HepG2 (cell line): ENCODE measurements around the gene HOXA1. TPM values are rescaled to one million over a fixed set of nuclear protein-coding genes. Genes with fewer than 3 reads are reported as not detected.

Experiments
- ARNT2 ChIP-seq: sonication (generic); formaldehyde crosslinking; IDR thresholded peaks from 2 replicates; pipeline ENCODE4 v1.8.0; 2022; ENCODE audit warnings: mild to moderate bottlenecking, low read depth, missing genetic modification reagents, moderate library complexity
- KDM5A ChIP-seq: fragments of 200-600 bp; sonication (generic); IDR thresholded peaks from 2 replicates; pipeline ENCODE4 v1.7.0; 2018; ENCODE audit warnings: antibody characterized with exemption, mild to moderate bottlenecking, low read length, borderline replicate concordance
- MXD4 ChIP-seq: IDR thresholded peaks from 2 replicates; pipeline ENCODE4 v1.6.1; 2016; ENCODE audit warnings: mild to moderate bottlenecking, missing biosample characterization, missing genetic modification reagents
- NR2C2 ChIP-seq: sonication (generic); formaldehyde crosslinking; IDR thresholded peaks from 2 replicates; pipeline ENCODE4 v1.4.0; 2020; ENCODE audit warnings: missing genetic modification reagents, mild to moderate bottlenecking, moderate library complexity, borderline replicate concordance
- RBFOX2 ChIP-seq: fragments of 200-400 bp; formaldehyde crosslinking; IDR thresholded peaks from 2 replicates; pipeline ENCODE4 v1.6.1; 2017; ENCODE audit warnings: low read depth, mild to moderate bottlenecking, low read length
- SNAPC5 ChIP-seq: sonication (generic); formaldehyde crosslinking; IDR thresholded peaks from 2 replicates; pipeline ENCODE4 v1.8.1; 2023; ENCODE audit warnings: mild to moderate bottlenecking, missing genetic modification reagents, borderline replicate concordance
- USF2 ChIP-seq, 2 experiments: sonication (generic) in 1 of 2; formaldehyde crosslinking in 1 of 2; IDR thresholded peaks; 2 replicates each; pipeline versions ENCODE4 v1.5.1 to v1.6.1; 2011 to 2020; ENCODE audit warnings: borderline replicate concordance in 1 of 2, low read depth in 1 of 2, low read length in 1 of 2, mild to moderate bottlenecking in 1 of 2, missing genetic modification reagents in 1 of 2, moderate library complexity in 1 of 2
- YY1 ChIP-seq: IDR thresholded peaks from 2 replicates; pipeline ENCODE4 v1.6.1; 2011; ENCODE audit warnings: low read length, low read depth, moderate library complexity, mild to moderate bottlenecking; ENCODE audit not compliant: insufficient read depth, insufficient replicate concordance
- ZNF564 ChIP-seq: sonication (generic); formaldehyde crosslinking; IDR thresholded peaks from 2 replicates; pipeline ENCODE4 v1.8.1; 2023; ENCODE audit warnings: mild to moderate bottlenecking, missing genetic modification reagents
- ZNF569 ChIP-seq: sonication (generic); formaldehyde crosslinking; IDR thresholded peaks from 2 replicates; pipeline ENCODE4 v1.5.0; 2020; ENCODE audit warnings: mild to moderate bottlenecking, missing genetic modification reagents, moderate library complexity, borderline replicate concordance
- ZNF589 ChIP-seq: sonication (generic); formaldehyde crosslinking; conservative IDR thresholded peaks from 2 replicates; pipeline ENCODE4 v1.8.0; 2022; ENCODE audit warnings: mild to moderate bottlenecking, moderate library complexity, missing genetic modification reagents
- ZNF605 ChIP-seq: sonication (generic); formaldehyde crosslinking; IDR thresholded peaks from 2 replicates; pipeline ENCODE4 v1.8.0; 2022; ENCODE audit warnings: mild to moderate bottlenecking, missing genetic modification reagents
- ZSCAN22 ChIP-seq: sonication (generic); formaldehyde crosslinking; IDR thresholded peaks from 2 replicates; pipeline ENCODE4 v1.4.0; 2020; ENCODE audit warnings: mild to moderate bottlenecking, missing genetic modification reagents
- polyA plus RNA-seq, 8 experiments: library from polyadenylated mRNA; depleted of rRNA in 3 of 8; stranded (reverse) in 7 of 8; unstranded in 1 of 8; fragments of >200 nt; fragmentation: Illumina TruSeq in 4 of 8; extraction: Trizol in 4 of 8; gene quantifications; 2 replicates each; pipeline versions ENCODE4 v1.2.1 to v1.2.3, GENCODE V29; 2011 to 2016; ENCODE audit warnings: low read depth in 4 of 8, missing spikeins in 1 of 8, mixed read lengths in 1 of 8; ENCODE audit not compliant: insufficient read depth in 1 of 8
- total RNA-seq, 5 experiments: library from RNA; depleted of rRNA; stranded (reverse); fragments of >200 nt; fragmentation: Illumina TruSeq; extraction: Trizol; gene quantifications; 2 replicates each; pipeline ENCODE4 v1.2.3, GENCODE V29; 2016; ENCODE audit warnings: low read depth in 1 of 5
- TF ChIP-seq, protein P1 (sequence below): sonication (generic); formaldehyde crosslinking; IDR thresholded peaks from 2 replicates; pipeline ENCODE4 v1.4.0; 2020; ENCODE audit warnings: missing genetic modification reagents
- TF ChIP-seq, protein P2 (sequence below): sonication (generic); formaldehyde crosslinking; IDR thresholded peaks from 2 replicates; pipeline ENCODE4 v1.5.0; 2020; ENCODE audit warnings: mild to moderate bottlenecking, missing genetic modification reagents, moderate library complexity
- TF ChIP-seq, protein P3 (sequence below): sonication (generic); formaldehyde crosslinking; IDR thresholded peaks from 2 replicates; pipeline ENCODE4 v1.4.0; 2020; ENCODE audit warnings: low read depth, mild to moderate bottlenecking, missing genetic modification reagents
- TF ChIP-seq, protein P4 (sequence below): sonication (generic); formaldehyde crosslinking; IDR thresholded peaks from 2 replicates; pipeline ENCODE4 v1.4.0; 2020; ENCODE audit warnings: mild to moderate bottlenecking, missing genetic modification reagents

Gene HOXA1
- total and polyA plus RNA-seq, 2 of the 13 experiments (the other 11 are each of a cell fraction or from before 2014, with no cell fraction given), result 0.18 to 0.20 TPM

DNA sequence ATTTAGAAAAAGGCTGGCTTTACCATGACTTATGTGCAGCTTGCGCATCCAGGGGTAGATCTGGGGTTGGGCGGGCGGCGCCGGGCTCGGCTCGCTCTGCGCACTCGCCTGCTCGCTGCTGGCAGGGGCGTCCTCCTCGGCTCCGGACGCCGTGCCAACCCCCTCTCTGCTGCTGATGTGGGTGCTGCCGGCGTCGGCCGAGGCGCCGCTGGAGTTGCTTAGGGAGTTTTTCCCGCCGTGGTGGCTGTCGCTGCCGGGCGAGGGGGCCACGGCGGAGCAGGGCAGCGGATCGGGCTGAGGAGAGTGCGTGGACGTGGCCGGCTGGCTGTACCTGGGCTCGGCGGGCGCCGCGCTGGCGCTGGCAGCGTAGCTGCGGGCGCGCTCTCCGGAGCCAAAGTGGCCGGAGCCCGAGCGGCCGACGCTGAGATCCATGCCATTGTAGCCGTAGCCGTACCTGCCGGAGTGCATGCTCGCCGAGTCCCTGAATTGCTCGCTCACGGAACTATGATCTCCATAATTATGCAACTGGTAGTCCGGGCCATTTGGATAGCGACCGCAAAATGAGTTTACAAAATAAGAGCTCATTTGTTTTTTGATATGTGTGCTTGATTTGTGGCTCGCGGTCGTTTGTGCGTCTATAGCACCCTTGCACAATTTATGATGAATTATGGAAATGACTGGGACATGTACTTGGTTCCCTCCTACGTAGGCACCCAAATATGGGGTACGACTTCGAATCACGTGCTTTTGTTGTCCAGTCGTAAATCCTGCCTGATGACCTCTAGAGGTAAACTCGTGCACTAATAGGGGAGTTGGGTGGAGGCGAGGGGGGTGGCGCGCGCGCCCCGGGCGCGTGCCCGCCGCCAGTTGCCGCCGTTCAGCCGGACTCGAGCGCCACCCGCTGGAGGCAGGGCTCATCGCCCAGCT is 47.5 kb upstream of the HOXA1 start, which contains the start of gene HOXA5 (continued):
- TF ChIP-seq, protein P1, sequence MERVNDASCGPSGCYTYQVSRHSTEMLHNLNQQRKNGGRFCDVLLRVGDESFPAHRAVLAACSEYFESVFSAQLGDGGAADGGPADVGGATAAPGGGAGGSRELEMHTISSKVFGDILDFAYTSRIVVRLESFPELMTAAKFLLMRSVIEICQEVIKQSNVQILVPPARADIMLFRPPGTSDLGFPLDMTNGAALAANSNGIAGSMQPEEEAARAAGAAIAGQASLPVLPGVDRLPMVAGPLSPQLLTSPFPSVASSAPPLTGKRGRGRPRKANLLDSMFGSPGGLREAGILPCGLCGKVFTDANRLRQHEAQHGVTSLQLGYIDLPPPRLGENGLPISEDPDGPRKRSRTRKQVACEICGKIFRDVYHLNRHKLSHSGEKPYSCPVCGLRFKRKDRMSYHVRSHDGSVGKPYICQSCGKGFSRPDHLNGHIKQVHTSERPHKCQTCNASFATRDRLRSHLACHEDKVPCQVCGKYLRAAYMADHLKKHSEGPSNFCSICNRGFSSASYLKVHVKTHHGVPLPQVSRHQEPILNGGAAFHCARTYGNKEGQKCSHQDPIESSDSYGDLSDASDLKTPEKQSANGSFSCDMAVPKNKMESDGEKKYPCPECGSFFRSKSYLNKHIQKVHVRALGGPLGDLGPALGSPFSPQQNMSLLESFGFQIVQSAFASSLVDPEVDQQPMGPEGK, result peak; percentile 5; the same call in 1 of the 2 replicates
- no peak for TF ChIP-seq MXD4 (CRISPR knock-in tag)
- TF ChIP-seq ZNF564 (CRISPR knock-in tag), result no peak
- TF ChIP-seq NR2C2 (CRISPR knock-in tag), result peak; percentile 60; the same call in 1 of the 2 replicates
- TF ChIP-seq ARNT2 (CRISPR knock-in tag), result no peak
- no peak for TF ChIP-seq ZNF589 (CRISPR knock-in tag)
- TF ChIP-seq, protein P2, sequence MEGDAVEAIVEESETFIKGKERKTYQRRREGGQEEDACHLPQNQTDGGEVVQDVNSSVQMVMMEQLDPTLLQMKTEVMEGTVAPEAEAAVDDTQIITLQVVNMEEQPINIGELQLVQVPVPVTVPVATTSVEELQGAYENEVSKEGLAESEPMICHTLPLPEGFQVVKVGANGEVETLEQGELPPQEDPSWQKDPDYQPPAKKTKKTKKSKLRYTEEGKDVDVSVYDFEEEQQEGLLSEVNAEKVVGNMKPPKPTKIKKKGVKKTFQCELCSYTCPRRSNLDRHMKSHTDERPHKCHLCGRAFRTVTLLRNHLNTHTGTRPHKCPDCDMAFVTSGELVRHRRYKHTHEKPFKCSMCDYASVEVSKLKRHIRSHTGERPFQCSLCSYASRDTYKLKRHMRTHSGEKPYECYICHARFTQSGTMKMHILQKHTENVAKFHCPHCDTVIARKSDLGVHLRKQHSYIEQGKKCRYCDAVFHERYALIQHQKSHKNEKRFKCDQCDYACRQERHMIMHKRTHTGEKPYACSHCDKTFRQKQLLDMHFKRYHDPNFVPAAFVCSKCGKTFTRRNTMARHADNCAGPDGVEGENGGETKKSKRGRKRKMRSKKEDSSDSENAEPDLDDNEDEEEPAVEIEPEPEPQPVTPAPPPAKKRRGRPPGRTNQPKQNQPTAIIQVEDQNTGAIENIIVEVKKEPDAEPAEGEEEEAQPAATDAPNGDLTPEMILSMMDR, result peak; percentile 77
- TF ChIP-seq SNAPC5, result no peak
- peak; percentile 49; the same call in 1 of the 2 replicates for TF ChIP-seq KDM5A
- no peak for TF ChIP-seq ZSCAN22 (CRISPR knock-in tag)
- TF ChIP-seq, protein P3, sequence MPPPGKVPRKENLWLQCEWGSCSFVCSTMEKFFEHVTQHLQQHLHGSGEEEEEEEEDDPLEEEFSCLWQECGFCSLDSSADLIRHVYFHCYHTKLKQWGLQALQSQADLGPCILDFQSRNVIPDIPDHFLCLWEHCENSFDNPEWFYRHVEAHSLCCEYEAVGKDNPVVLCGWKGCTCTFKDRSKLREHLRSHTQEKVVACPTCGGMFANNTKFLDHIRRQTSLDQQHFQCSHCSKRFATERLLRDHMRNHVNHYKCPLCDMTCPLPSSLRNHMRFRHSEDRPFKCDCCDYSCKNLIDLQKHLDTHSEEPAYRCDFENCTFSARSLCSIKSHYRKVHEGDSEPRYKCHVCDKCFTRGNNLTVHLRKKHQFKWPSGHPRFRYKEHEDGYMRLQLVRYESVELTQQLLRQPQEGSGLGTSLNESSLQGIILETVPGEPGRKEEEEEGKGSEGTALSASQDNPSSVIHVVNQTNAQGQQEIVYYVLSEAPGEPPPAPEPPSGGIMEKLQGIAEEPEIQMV, result no peak
- peak; percentile 60 for TF ChIP-seq USF2 (IDR thresholded peaks at IDR 0.05; ENCODE audit: low read depth, low read length)
- peak; percentile 87 for TF ChIP-seq USF2 (CRISPR knock-in tag; IDR thresholded peaks at IDR 0.05; ENCODE audit: borderline replicate concordance)
- no peak for TF ChIP-seq ZNF569 (CRISPR knock-in tag)
- peak; percentile 42 for TF ChIP-seq YY1
- no peak for TF ChIP-seq ZNF605 (CRISPR knock-in tag)
- peak; percentile 71 for TF ChIP-seq RBFOX2
- TF ChIP-seq, protein P4, sequence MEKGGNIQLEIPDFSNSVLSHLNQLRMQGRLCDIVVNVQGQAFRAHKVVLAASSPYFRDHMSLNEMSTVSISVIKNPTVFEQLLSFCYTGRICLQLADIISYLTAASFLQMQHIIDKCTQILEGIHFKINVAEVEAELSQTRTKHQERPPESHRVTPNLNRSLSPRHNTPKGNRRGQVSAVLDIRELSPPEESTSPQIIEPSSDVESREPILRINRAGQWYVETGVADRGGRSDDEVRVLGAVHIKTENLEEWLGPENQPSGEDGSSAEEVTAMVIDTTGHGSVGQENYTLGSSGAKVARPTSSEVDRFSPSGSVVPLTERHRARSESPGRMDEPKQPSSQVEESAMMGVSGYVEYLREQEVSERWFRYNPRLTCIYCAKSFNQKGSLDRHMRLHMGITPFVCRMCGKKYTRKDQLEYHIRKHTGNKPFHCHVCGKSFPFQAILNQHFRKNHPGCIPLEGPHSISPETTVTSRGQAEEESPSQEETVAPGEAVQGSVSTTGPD (CRISPR knock-in tag), result no peak
